Right renal cortex interstitium (tissue), 3 donors: ENCODE results near the gene OR51G2. TPM values are rescaled to one million over a fixed set of nuclear protein-coding genes. Genes with fewer than 3 reads are reported as not detected.
"Not testable (repeated sequence)": the region's sequence is repeated elsewhere in the genome, so short reads cannot be mapped to it uniquely, and the experiment has no call there.

Source experiments
- DNase-seq, 3 donors: peaks; one replicate each; pipeline ENCODE4 v3.0.0-alpha.2; 2013; ENCODE audit warnings: low read depth in 3 of 3, low spot score in 2 of 3
- polyA plus RNA-seq, 3 donors: library from polyadenylated mRNA; unstranded; fragments of 120-200 nt; gene quantifications; one replicate each; pipeline ENCODE4 v1.2.1, GENCODE V29; 2013; ENCODE audit not compliant: insufficient read length in 3 of 3

Gene OR51G2
- polyA plus RNA-seq, result not detected

GRCh38 chr11:4919250-4919649, at the start of gene OR51G2:
Gene OR51G2, minus strand, starts transcription at chr11:4919350. Its CDS starts 3,687 bp downstream, at chr11:4915663.
- no peak for DNase-seq

GRCh38 chr11:4962816-4963215, 43.7 kb upstream of the OR51G2 start:
- DNase-seq, result no peak

GRCh38 chr11:4960877-4961276, 41.7 kb upstream of the OR51G2 start:
- no peak for DNase-seq

GRCh38 chr11:4957396-4957795, 38.2 kb upstream of the OR51G2 start:
- DNase-seq, result no peak

- not testable (repeated sequence) for DNase-seq
These were observed 36.5 kb upstream of the OR51G2 start, which contains the start of gene OR51A2 for GRCh38 chr11:4955613-4956012. Gene OR51A2, minus strand, starts transcription at chr11:4955713. Its CDS starts 0 bp downstream, at chr11:4955713.

GRCh38 chr11:4947505-4947904, 28.4 kb upstream of the OR51G2 start, which contains the start of gene OR51A4:
Gene OR51A4, minus strand, starts transcription at chr11:4947605. Its CDS starts 505 bp downstream, at chr11:4947100.
- no peak for DNase-seq

GRCh38 chr11:4936745-4937144, 17.6 kb upstream of the OR51G2 start:
- no peak for DNase-seq

- no peak for DNase-seq
These were observed 13.6 kb upstream of the OR51G2 start for GRCh38 chr11:4932751-4933150.

- DNase-seq, result no peak
These were observed 7.5 kb upstream of the OR51G2 start for GRCh38 chr11:4926608-4927007.

GRCh38 chr11:4924239-4924638, 5.1 kb upstream of the OR51G2 start, which contains the start of gene OR51G1:
Gene OR51G1, minus strand, starts transcription at chr11:4924339. Its CDS starts 0 bp downstream, at chr11:4924339.
- DNase-seq, result no peak

GRCh38 chr11:4922304-4922703, 3.2 kb upstream of the OR51G2 start:
- DNase-seq, result no peak

- no peak for DNase-seq
These were observed 2.6 kb upstream of the OR51G2 start for GRCh38 chr11:4921796-4922195.

GRCh38 chr11:4916581-4916980, 2.6 kb downstream of the OR51G2 start:
- peak in 1 of 3 donors; percentile 4 for DNase-seq

GRCh38 chr11:4903484-4903883, 15.7 kb downstream of the OR51G2 start, which contains the start of gene OR51A7:
Gene OR51A7, plus strand, starts transcription at chr11:4903783. Its CDS starts 3,587 bp downstream, at chr11:4907370.
- no peak for DNase-seq

GRCh38 chr11:4891996-4892640, 27.0 kb downstream of the OR51G2 start:
- DNase-seq, result no peak

- DNase-seq, result no peak
These were observed 28.9 kb downstream of the OR51G2 start for GRCh38 chr11:4890279-4890678.

- DNase-seq, result no peak
These were observed 31.6 kb downstream of the OR51G2 start for GRCh38 chr11:4887591-4887990.

- DNase-seq, result no peak
These were observed 33.0 kb downstream of the OR51G2 start for GRCh38 chr11:4886186-4886585.

- DNase-seq, result no peak
These were observed 34.8 kb downstream of the OR51G2 start for GRCh38 chr11:4884361-4884760.

- DNase-seq, result no peak
These were observed 36.6 kb downstream of the OR51G2 start for GRCh38 chr11:4882543-4882942.

- no peak for DNase-seq
These were observed 37.2 kb downstream of the OR51G2 start, which contains the start of gene OR51T1 for GRCh38 chr11:4881860-4882500. Gene OR51T1, plus strand, starts transcription at chr11:4881900. Its CDS starts 0 bp downstream, at chr11:4881900.

GRCh38 chr11:4881188-4881587, 38.0 kb downstream of the OR51G2 start:
- no peak for DNase-seq
